HepG2 (cell line): Measurements from ENCODE around the gene DMTF1. TPM values are rescaled to one million over a fixed set of nuclear protein-coding genes. Genes with fewer than 3 reads are reported as not detected.

ENCODE experiments used
- ETV6 ChIP-seq: sonication (generic); formaldehyde crosslinking; conservative IDR thresholded peaks from 2 replicates; pipeline ENCODE4 v1.4.0; 2020; ENCODE audit warnings: missing genetic modification reagents
- FIP1L1 ChIP-seq: fragments of 200-400 bp; formaldehyde crosslinking; IDR thresholded peaks from 2 replicates; pipeline ENCODE4 v1.6.1; 2018; ENCODE audit warnings: low read depth, mild to moderate bottlenecking, low read length, moderate library complexity, borderline replicate concordance; ENCODE audit not compliant: insufficient read depth
- FOXK1 ChIP-seq: sonication (generic); formaldehyde crosslinking; IDR thresholded peaks from 2 replicates; pipeline ENCODE4 v1.4.0; 2020; ENCODE audit warnings: low read depth, missing genetic modification reagents, borderline replicate concordance
- FOXO1 ChIP-seq: sonication (generic); formaldehyde crosslinking; IDR thresholded peaks from 2 replicates; pipeline ENCODE4 v1.4.0; 2020; ENCODE audit warnings: missing genetic modification reagents
- GATAD1 ChIP-seq: IDR thresholded peaks from 2 replicates; pipeline ENCODE4 v1.6.1; 2016; ENCODE audit warnings: missing genetic modification reagents, missing compliant biosample characterization
- KLF15 ChIP-seq: sonication (generic); formaldehyde crosslinking; IDR thresholded peaks from 2 replicates; pipeline ENCODE4 v1.8.1; 2023; ENCODE audit warnings: borderline replicate concordance, mild to moderate bottlenecking, inconsistent platforms, missing genetic modification reagents, mixed read lengths
- PHB2 ChIP-seq: fragments of 450-650 bp; IDR thresholded peaks from 2 replicates; pipeline ENCODE4 v1.6.1; 2018; ENCODE audit not compliant: partially characterized antibody
- PPARG ChIP-seq: conservative IDR thresholded peaks from 2 replicates; pipeline ENCODE4 v1.6.1; 2016; ENCODE audit warnings: missing biosample characterization, missing genetic modification reagents
- SP1 ChIP-seq, 2 experiments: fragments of 450-650 bp in 1 of 2; sonication (generic) in 1 of 2; formaldehyde crosslinking in 1 of 2; IDR thresholded peaks; 2 replicates each; pipeline versions ENCODE4 v1.4.0 to v1.6.1; 2016 to 2020; ENCODE audit warnings: missing genetic modification reagents in 1 of 2
- SRSF4 ChIP-seq: fragments of 200-400 bp; formaldehyde crosslinking; IDR thresholded peaks from one replicate; pipeline ENCODE4 v1.6.1; 2018; ENCODE audit warnings: mild to moderate bottlenecking, low read depth, low read length, moderate library complexity; ENCODE audit not compliant: poor library complexity, severe bottlenecking
- ZFAT ChIP-seq: sonication (generic); formaldehyde crosslinking; conservative IDR thresholded peaks from 2 replicates; pipeline ENCODE4 v1.8.1; 2023; ENCODE audit warnings: missing genetic modification reagents, inconsistent platforms
- ZFP90 ChIP-seq: sonication (generic); formaldehyde crosslinking; IDR thresholded peaks from 2 replicates; pipeline ENCODE4 v1.8.0; 2022; ENCODE audit warnings: missing genetic modification reagents, mild to moderate bottlenecking, inconsistent platforms, borderline replicate concordance
- ZNF17 ChIP-seq: sonication (generic); formaldehyde crosslinking; IDR thresholded peaks from 2 replicates; pipeline ENCODE4 v1.5.0; 2020; ENCODE audit warnings: mild to moderate bottlenecking, missing genetic modification reagents
- ZNF335 ChIP-seq: sonication (generic); formaldehyde crosslinking; IDR thresholded peaks from 2 replicates; pipeline ENCODE4 v1.4.0; 2020; ENCODE audit warnings: missing genetic modification reagents
- ZNF496 ChIP-seq: sonication (generic); formaldehyde crosslinking; IDR thresholded peaks from 2 replicates; pipeline ENCODE4 v1.8.1; 2023; ENCODE audit warnings: mild to moderate bottlenecking, moderate library complexity, missing genetic modification reagents; ENCODE audit not compliant: insufficient replicate concordance
- ZNF550 ChIP-seq: sonication (generic); formaldehyde crosslinking; IDR thresholded peaks from 2 replicates; pipeline ENCODE4 v1.4.0; 2020; ENCODE audit warnings: mild to moderate bottlenecking, missing genetic modification reagents, borderline replicate concordance
- polyA plus RNA-seq, 8 experiments: library from polyadenylated mRNA; depleted of rRNA in 3 of 8; stranded (reverse) in 7 of 8; unstranded in 1 of 8; fragments of >200 nt; fragmentation: Illumina TruSeq in 4 of 8; extraction: Trizol in 4 of 8; gene quantifications; 2 replicates each; pipeline versions ENCODE4 v1.2.1 to v1.2.3, GENCODE V29; 2011 to 2016; ENCODE audit warnings: low read depth in 4 of 8, missing spikeins in 1 of 8, mixed read lengths in 1 of 8; ENCODE audit not compliant: insufficient read depth in 1 of 8
- total RNA-seq, 5 experiments: library from RNA; depleted of rRNA; stranded (reverse); fragments of >200 nt; fragmentation: Illumina TruSeq; extraction: Trizol; gene quantifications; 2 replicates each; pipeline ENCODE4 v1.2.3, GENCODE V29; 2016; ENCODE audit warnings: low read depth in 1 of 5
- TF ChIP-seq, protein P1 (sequence below): sonication (generic); formaldehyde crosslinking; IDR thresholded peaks from 2 replicates; pipeline ENCODE4 v1.8.0; 2022; ENCODE audit warnings: missing genetic modification reagents, mild to moderate bottlenecking, moderate library complexity, borderline replicate concordance
- TF ChIP-seq, protein P2 (sequence below): sonication (generic); formaldehyde crosslinking; IDR thresholded peaks from 2 replicates; pipeline ENCODE4 v1.5.0; 2020; ENCODE audit warnings: mild to moderate bottlenecking, missing genetic modification reagents
- TF ChIP-seq, protein P3 (sequence below), 2 experiments: sonication (generic) in 1 of 2; formaldehyde crosslinking in 1 of 2; IDR thresholded peaks; 2 replicates each; pipeline versions ENCODE4 v1.6.1 to v1.9.0; 2014 to 2022; ENCODE audit warnings: antibody characterized with exemption in 1 of 2, borderline replicate concordance in 1 of 2, inconsistent platforms in 1 of 2, low read depth in 1 of 2, missing genetic modification reagents in 1 of 2

The DMTF1 gene
- total and polyA plus RNA-seq, 2 of the 13 experiments (the other 11 are each of a cell fraction or from before 2014, with no cell fraction given): 45.8 to 132 TPM

DNA sequence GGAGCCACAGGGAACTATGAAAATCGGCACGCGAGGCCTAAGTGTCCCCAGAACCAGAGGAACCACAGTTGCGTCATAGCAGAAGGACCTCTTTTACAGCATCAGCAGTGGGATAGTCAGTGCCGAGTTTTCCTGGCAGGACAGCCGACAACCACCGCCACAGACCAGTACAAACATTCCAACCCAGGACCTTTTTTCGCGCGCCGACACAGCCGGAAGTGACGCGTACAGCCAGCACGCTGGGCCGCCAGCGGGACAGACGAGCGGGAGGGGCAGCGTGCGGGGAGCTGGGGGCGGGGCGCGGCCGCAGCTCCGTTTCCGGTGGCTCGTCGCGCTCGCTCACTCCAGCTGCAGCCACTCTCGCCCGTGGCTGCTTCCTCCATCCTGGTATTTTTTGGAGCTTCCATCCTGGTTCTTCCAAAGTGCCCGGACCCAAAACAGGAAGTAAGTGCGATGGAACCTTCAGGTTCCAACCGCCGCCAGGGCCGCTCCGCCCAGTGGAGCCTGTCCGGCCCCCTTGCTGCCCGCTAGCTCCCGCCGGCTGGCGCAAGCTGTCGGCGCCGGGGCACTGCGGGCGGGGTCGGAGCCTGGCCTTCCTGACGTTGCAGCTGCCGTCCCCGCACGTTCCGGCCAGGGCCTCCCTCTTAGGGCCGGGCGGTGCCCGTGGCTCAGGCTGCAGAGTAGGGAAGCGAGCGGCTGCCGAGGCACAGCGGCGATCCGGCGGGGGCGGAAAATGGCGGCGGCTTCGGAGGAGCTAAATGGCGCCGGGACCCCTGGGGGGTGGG lies at the start of gene DMTF1 (continued):
- TF ChIP-seq KLF15 (CRISPR knock-in tag): no peak
- TF ChIP-seq FOXO1 (CRISPR knock-in tag): no peak; the same call in 1 of the 2 replicates
- TF ChIP-seq FIP1L1: 0 out of 2 replicates have a peak, but pooled peaks have one; percentile 43
- peak; percentile 65 for TF ChIP-seq FOXK1 (CRISPR knock-in tag)
- TF ChIP-seq ZNF550: no peak
- TF ChIP-seq, protein P1, sequence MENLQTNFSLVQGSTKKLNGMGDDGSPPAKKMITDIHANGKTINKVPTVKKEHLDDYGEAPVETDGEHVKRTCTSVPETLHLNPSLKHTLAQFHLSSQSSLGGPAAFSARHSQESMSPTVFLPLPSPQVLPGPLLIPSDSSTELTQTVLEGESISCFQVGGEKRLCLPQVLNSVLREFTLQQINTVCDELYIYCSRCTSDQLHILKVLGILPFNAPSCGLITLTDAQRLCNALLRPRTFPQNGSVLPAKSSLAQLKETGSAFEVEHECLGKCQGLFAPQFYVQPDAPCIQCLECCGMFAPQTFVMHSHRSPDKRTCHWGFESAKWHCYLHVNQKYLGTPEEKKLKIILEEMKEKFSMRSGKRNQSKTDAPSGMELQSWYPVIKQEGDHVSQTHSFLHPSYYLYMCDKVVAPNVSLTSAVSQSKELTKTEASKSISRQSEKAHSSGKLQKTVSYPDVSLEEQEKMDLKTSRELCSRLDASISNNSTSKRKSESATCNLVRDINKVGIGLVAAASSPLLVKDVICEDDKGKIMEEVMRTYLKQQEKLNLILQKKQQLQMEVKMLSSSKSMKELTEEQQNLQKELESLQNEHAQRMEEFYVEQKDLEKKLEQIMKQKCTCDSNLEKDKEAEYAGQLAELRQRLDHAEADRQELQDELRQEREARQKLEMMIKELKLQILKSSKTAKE (CRISPR knock-in tag): no peak
- peak; percentile 92 for TF ChIP-seq GATAD1 (CRISPR knock-in tag)
- no peak for TF ChIP-seq ZNF17 (CRISPR knock-in tag)
- TF ChIP-seq ZFP90: peak; percentile 83
- TF ChIP-seq, protein P2, sequence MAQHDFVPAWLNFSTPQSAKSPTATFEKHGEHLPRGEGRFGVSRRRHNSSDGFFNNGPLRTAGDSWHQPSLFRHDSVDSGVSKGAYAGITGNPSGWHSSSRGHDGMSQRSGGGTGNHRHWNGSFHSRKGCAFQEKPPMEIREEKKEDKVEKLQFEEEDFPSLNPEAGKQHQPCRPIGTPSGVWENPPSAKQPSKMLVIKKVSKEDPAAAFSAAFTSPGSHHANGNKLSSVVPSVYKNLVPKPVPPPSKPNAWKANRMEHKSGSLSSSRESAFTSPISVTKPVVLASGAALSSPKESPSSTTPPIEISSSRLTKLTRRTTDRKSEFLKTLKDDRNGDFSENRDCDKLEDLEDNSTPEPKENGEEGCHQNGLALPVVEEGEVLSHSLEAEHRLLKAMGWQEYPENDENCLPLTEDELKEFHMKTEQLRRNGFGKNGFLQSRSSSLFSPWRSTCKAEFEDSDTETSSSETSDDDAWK (CRISPR knock-in tag): no peak
- TF ChIP-seq ZNF496: no peak
- TF ChIP-seq ZFAT (CRISPR knock-in tag): no peak
- no peak; the same call in 1 of the 2 replicates for TF ChIP-seq ZNF335 (CRISPR knock-in tag)
- TF ChIP-seq, protein P3, sequence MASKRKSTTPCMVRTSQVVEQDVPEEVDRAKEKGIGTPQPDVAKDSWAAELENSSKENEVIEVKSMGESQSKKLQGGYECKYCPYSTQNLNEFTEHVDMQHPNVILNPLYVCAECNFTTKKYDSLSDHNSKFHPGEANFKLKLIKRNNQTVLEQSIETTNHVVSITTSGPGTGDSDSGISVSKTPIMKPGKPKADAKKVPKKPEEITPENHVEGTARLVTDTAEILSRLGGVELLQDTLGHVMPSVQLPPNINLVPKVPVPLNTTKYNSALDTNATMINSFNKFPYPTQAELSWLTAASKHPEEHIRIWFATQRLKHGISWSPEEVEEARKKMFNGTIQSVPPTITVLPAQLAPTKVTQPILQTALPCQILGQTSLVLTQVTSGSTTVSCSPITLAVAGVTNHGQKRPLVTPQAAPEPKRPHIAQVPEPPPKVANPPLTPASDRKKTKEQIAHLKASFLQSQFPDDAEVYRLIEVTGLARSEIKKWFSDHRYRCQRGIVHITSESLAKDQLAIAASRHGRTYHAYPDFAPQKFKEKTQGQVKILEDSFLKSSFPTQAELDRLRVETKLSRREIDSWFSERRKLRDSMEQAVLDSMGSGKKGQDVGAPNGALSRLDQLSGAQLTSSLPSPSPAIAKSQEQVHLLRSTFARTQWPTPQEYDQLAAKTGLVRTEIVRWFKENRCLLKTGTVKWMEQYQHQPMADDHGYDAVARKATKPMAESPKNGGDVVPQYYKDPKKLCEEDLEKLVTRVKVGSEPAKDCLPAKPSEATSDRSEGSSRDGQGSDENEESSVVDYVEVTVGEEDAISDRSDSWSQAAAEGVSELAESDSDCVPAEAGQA (IDR thresholded peaks at IDR 0.05; ENCODE audit: low read depth): no peak
- TF ChIP-seq, protein P3 (CRISPR knock-in tag; IDR thresholded peaks at IDR 0.05; ENCODE audit: borderline replicate concordance): peak; percentile 63; the same call in 1 of the 2 replicates
- no peak for TF ChIP-seq SRSF4
- no peak; the same call in 1 of the 2 replicates for TF ChIP-seq PPARG
- no peak for TF ChIP-seq PHB2
- TF ChIP-seq ETV6 (CRISPR knock-in tag): no peak; the same call in 1 of the 2 replicates
- no peak for TF ChIP-seq SP1 (IDR thresholded peaks at IDR 0.05)
- peak; percentile 61; the same call in 1 of the 2 replicates for TF ChIP-seq SP1 (CRISPR knock-in tag; IDR thresholded peaks at IDR 0.05)
